Measurements from ENCODE around the gene RUFY1.

The RUFY1 gene

DNA sequence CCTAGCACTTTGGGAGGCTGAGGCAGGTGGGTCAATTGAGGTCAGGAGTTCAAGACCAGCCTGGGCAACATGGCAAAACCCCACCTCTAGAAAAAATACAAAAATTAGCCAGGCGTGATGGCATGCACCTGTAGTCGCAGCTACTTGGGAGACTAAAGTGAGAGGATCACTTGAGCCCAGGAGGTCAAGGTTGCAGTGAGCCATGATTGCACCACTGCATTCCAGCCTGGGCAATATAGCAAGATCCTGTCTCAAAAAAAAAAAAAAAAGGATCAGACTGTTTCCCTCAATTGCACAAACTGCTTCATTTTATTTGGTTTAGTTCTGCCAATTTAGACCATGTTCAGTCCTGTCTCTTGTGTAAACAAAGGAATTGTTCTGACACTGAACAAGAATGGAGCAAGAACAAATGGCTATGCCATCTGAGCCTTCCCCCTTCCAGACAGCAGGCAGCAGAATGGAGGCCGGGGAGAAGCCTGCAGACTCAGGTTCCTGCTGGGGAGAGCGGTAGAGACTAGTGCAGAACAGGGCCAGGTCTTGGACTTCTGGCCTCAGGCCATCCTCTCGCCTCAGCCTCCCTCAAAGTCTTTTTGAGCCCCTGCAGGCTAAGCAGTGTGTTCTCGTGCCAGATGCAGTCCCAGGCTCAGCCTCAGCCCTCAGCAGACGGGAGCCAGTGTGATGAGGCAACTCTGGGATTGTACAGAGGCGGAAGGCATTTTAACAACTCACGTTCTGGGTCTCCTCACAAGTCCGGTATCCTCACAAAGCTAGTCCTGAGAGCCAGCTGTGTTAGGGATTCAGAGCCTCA lies 54.9 kb downstream of the RUFY1 start:
- no peak for DNase-seq (ENCODE audit: low read depth)

DNA sequence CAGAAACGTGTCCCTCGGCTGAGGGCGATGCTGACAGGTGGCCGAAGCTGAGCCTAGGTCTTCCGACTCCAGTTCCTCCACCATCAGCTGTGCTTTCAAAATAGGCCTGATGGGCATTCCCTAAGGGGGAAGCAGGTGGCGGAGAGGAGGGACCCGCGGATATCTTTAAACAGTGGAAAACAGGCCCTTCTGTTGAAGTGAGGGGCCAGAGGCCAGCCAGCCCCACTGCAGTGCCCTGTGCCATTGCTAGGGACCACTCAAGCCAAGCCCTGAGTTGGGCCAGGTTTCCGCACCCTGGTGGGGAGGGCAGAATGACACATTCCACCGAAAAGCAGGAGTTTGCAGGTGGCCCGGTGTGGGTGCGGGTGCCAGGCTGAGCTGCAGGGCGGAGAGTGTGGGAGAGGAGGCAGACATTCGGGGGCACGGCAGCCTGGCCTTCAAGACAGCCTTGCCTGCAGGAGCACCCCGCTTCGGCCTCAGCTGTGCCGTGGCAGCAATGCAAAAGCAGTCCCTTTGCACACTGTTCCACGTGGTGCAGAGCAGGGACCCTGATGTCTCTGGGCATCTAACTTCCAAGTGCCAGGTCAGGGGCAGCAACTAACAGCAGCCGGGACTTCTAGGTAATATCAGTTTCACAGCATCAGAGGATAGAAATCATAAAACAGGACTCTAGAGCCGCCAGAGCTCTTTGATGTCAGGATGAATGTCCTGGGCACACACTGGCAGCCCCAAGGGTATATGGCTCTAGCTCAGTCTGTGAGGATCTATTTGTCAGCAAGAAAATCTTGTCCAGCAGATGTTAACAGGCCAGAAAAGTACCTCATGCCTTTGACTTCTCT lies 55.9 kb downstream of the RUFY1 start:
- no peak for DNase-seq (ENCODE audit: low read depth)

DNA sequence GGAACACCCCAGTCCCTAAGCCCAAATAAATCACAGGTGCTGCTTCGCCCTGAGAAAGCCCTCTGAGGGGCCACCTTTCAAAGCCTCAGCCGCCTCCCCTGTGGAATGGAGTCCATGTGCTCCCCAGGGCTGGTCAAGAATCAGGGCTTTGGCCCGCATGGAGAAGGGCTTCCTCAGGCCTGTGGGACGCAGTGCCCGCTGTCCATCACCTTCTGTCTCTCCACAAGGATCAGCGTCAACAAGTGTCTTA lies 56.5 kb downstream of the RUFY1 start:
- DNase-seq (ENCODE audit: low read depth) = no peak

DNA sequence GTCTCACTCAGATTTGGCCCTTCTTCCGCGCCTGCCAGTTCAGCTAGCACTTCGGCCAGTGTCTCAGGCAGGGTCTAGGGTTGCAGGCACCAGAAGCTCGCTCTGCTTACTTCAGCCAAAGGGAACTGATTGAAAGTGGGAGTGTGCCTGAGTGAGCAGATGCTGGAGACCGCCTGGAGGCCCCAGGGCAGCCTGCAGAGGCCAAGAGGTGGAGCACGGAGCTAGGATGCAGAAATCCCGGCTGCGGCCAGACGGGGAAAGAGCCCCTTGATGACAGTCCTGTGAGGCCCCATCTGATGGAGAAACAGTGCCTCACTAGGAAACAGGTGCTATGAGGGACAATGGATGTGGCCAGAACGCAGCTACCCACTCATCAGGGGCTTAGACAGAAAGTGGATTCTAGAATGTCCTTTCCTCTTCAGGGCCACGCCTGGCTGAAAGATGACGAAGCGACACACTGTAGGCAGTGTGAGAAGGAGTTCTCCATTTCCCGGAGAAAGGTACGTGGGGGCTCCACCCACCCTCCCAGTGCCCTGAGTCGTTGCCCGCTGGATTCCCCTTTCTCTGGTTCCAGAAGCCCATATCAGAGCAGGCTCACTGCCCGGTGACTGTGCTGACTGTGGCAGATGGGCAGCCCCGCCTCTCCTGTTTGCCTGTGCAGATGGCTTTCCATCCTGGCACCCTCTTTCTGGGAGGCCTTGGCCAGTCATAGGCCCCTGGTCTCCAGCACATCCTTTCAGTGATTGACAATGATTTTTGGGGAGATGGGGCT lies 57.0 kb downstream of the RUFY1 start:
- DNase-seq (ENCODE audit: low read depth) = no peak

DNA sequence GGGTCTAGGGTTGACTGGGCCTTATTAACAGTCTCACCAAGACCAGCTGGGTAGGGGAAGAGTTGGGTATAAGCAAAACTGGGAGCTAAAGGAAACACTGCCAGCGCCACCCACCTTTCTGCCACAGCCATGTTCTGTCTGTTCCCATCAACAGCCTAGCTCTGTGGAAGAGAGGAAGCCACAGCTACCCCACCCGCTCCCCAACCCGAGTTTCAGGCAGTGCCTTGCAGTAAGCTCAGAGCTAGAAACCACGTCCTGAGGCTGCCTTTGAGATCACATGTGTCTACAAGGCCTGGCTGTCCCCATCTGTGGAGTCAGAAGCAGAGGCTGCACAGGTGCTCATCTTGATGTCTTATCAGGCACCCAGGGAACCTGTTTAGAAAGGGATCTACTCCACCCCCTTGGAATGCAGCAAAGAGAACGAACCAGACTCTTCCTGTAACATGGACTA lies 57.8 kb downstream of the RUFY1 start:
- DNase-seq (ENCODE audit: low read depth) = no peak

DNA sequence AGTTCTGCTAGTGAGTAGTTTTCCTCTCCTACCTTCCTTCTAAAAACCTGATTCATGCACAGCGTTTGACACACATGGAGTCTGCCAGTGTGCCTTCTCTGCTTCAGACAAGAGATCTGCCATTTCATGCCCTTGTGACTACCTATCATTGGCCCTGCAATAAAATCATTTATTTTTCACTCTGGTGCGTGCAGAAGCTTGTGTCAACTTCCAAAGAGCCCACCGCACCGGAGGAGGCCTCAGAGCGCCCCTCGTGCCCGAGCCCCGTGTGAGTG lies 59.4 kb downstream of the RUFY1 start:
- no peak for DNase-seq (ENCODE audit: low read depth)

DNA sequence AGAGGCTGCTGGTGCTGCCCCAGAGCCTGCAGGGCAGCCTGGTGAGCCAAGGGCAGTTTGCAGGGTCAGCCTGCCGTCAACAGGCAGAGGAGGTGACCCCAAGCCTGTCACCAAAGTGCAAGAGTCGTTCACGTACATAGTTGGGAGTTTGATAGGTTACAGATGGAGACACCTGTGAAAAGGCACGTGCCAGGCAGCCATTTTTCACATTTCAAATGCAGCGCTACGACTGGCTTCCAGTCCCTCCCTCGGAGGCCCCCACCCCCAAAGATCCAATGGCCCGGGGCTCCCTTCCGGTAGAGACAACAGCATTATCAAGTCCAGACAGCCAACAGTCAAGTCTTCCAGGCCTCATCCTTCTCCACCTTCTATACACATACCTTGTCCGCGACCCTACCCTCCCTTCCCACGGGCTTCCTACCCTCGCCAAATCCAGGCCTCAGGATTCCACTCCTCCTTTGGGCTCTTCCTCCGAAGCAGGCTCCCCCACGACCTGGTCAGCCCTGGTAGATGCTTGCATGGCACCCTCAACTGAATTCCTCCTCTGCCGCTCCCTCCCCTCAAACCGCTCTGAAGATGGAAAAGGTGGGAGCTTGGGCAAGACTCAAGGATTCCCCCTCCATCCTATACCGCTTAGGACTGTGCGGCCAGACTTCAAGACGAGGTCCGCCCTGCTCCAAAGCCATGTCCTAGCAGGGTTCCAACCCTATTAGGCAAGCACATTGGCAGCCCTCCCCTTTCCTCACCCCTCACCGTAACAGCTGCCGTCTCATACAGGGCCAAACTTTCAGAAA lies 60.0 kb downstream of the RUFY1 start:
- DNase-seq (ENCODE audit: low read depth) = no peak

DNA sequence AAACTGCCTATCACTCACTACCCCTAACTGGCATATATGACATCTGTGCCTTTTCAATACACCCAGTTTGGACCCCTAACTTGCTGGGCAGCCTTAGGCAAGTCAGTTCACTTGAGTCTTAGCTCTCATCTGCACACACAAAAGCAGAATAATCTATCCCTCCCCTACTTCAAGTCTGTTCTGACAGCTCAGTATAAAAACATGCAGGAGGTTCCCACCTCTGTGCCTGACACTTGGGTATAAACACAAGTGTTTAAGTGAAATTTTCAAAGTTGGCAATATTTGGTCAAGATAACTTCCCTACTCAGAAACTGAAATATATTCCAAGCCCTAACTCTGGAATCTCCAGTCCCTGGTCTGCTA lies 60.5 kb downstream of the RUFY1 start:
- no peak for DNase-seq (ENCODE audit: low read depth)

DNA sequence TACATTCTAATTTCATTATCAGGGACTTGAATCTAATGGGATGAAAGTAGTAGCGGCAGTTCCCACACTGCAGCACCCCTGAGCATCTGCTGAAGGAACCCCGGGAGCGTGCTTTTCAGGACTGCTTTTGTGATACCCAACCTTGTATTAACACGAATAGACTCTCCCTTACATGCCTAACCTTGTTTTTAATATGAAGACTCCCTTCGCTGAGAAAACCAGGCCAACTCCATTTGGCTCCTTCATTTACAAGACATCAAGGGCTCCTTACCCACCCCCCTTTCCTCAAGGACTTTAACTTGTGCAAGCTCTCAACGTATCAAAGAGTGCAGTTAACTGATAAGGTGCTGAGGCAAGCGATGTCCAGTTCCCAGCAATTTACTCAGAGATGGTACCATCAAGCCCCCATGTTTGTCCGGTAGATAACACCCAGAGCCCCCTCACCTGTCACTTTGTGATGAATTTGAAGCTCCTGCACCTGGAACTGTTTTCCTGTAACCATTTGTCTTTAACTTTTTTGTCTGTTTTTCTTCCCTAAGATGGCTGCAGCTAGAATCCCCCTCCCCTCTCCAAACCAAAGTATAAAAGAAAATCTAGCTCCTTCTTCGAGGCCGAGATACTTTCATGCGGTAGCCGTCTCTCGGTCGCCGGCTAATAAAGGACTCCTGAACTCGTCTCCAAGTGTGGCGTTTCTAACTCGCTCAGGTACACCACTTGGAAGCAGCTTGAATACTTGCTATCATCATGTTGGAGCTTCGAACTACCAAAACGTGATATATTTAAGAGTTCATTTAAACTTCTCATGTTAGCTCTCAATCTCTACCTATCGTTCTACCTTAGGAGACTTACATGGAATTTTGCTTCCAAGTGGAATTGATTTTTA lies 62.5 kb downstream of the RUFY1 start:
- DNase-seq (ENCODE audit: low read depth) = no peak

DNA sequence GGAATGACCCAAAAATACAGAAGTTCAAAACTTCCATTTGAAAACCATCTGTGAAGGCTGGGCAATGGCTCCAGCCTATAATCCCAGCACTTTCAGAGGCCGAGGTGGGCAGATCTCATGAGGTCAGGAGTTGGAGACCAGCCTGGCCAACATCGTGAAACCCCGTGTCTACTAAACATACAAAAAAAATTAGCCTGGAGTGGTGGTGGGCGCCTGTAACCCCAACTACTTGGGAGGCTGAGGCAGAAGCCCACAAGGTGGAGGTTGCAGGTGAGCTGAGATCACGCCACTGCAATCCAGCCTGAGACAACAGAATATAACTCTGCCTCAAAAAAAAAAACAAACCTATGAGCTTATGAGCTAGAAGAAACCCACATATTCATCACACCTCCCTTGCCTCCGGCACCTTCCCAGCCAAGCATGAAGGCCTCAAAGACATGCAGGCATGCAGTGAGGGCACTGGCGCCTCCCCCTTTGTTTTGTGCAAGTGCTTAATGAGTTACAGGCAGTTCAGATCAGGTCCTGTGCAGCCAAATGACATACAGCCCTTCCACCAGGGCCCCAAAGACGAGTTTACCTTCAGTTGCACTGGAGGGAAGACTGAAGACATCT lies 63.2 kb downstream of the RUFY1 start:
- no peak for DNase-seq (ENCODE audit: low read depth)

DNA sequence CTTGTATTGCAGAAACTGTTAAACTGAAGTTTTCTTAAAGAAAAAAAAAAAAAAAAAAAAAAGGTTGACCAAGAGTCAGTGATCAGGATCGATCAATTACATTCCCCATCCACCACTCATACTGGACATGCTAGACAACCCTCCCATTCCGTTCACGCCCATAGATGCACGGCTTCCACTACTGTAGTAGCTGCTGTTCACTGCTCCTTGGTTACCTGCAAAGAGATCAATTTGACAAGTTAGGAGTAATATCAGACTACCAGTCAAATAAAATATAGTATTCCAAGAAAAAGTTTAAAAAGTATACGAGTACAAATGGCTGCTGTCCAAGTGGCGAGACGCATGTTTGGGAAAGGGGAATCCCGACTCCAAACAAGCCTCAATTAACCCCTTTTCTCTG lies 64.4 kb downstream of the RUFY1 start:
- DNase-seq (ENCODE audit: low read depth) = no peak

DNA sequence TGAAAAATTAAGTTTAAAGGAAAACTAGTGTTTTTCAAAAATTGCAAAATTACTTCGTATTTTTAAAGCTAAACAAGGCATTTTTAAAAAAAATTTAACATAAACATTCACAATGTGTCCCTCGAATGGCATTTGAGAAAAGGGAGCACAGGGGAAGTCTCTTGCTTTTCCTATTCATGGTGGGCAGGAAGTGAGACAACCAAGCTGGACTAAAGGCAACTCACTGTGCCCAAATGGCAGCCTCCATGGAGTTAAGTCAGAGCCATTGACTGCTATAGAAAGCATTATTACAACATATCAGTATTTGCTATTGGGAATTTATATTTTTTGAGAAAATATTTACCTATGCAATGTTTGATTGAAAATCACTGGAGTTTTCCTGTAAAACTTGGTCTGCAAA lies 64.8 kb downstream of the RUFY1 start:
- no peak for DNase-seq (ENCODE audit: low read depth)

DNA sequence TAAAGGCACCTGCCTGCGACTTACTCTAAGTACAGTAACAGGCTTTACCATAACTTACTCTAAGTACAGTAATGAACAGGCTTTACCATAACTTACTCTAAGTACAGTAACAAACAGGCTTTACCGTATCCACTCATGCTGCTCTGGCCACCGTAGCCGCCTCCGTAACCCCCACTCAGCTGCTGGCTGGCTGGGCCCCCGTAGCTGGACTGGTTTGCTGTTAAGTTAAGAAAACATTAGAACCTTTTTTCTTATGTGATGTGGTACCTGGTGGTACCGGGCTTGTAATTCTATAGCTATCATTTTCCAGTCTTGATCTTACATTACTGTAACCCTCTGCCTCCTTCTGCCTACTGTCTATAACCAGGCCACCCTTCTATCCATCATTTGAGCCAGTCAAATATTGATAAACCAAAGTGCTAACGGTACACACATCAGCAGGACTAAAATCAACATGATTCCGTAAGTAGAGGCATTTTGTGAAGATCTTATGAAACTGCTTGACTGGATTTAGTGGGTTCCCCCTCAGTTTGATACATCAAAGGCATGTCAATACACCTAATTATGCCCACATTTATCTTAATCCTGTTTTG lies 65.7 kb downstream of the RUFY1 start:
- DNase-seq (ENCODE audit: low read depth) = no peak

DNA sequence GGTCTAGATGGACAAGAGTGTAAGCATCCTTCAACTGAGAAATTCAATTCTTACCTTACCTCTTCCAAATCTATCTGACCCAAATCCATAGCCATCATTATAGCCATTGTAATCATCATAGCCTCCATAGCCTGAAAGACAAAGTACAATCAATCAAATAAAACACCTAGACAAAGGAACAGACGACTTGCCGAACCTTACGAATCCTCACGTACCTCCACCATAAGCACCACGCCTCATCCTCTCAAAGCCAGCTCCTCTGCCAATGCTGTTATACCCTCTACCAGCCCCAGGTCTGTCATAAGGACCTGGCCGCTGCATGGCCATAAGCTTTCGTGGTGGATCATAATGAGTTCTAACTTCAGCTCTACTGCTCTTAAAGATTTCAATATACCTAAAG lies 67.6 kb downstream of the RUFY1 start:
- no peak for DNase-seq (ENCODE audit: low read depth)

DNA sequence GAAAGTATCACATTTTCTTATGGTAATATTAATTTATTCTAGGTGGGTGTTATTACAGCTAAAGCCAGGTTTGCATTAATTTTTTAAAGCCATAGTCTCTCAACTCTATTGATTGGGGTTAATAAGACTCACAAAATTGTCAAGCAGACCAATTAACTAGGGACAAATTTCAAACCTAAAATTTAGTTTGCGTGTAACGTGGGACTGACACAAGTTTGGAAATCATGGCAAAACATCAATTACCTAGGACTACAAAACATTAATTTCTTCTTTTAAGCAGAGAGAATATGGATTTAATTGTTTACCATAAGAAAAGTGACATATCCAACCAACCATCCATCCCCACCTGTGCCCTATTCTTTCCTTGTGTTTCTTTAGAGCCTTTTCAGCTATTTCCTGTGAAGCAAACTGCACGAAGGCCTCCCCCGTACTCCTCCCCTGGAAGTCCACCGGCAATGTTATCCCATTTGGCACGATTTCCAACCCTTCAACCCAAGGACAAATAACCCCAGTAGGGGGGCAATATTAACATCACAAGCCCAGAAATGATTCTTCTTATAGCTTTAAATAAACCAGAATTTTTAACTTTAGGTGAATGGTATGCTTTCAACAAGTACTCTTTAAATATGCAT lies 68.7 kb downstream of the RUFY1 start:
- DNase-seq (ENCODE audit: low read depth) = no peak

DNA sequence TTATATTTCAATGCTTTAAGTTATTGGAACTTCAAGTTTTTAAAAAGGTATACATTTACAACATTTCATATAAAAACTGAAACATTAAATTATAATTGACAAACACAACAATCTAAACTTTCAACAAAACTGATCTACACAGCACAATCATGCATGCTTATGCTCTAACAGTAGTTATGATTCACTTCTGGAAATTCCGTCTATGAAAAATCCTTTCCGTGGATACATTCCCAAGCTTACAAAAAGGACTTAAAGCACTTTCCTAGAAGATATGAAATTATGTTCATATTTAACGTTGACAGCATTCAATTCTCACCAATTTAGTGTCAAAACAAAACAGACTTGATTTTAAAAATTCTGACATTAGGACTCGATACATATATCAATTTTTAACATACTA lies 69.4 kb downstream of the RUFY1 start:
- DNase-seq (ENCODE audit: low read depth) = no peak

DNA sequence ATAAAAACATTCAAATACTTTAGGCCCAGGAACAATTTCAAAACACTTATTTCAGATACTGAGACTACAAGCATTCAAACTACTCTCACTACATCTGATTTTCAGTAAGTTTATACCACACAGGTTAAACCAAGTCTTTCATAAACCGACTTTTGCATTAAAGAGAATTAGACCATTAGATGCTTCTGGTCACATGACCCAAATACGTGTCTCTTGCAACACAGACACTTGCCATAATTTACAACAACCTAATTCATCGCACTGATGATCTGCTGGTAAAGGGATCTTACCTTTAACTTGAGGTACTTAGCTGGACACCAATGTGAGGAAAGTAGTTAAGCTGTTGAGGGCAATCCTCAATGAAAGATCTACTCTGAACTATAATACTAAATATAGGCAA lies 69.9 kb downstream of the RUFY1 start:
- no peak for DNase-seq (ENCODE audit: low read depth)

DNA sequence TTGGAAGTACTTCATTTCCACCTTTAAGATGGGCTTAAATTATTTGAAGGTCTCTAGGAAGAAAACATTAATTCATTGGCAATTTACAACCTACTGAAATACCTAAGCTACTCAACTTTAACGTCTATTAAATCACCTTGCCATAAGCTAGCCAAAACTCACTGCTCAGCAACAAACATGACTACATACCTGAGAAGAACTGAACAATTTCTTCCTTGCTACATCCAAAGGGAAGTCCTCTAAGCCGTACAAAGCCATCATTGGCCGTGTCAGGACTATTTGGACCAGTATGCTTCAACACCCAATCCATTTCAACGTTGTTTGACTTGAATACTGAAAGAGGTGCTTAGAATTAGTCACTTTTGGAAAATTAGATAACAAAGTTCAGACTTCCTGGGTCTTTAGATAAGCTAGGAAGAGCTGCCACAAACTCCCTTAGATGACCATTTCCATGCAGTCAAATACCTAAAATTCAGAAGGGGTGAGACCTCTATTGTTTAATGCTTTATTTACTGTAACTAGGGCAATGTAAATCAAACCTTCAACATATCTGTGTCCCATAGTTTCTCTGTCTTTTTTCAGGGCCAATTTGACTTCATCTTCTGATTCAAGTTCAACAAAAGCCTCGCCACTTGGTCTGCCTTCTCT lies 70.5 kb downstream of the RUFY1 start:
- no peak for DNase-seq (ENCODE audit: low read depth)

DNA sequence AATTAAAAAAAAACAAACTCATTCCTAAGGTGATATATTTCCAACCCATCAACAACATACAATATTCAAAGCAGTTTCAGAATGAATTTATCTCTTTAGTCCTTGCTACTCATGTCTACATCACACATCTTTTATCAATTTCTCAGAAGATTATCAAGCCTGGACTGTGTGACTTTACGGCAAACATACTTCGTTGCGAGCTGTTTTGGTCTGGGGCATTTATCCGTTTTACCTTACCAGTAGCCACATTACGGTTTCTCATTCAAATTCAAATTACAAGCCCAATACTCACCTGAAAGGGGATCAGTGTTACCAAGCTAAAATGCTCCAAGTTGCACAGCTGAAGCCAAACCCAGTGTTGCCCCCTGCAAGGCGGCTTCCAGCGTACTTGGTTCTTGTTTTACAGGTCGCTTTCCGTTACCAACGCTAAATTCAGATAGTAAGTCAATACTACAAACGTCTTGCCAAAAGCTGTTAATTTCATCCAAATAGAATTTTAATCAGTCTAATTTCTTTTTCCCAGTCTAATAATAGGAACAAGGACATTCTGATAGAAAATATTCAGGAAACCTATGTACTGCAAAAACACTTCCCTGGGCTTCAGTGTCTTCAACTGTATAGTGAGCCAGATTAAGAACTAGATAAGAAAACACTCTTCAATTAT lies 71.3 kb downstream of the RUFY1 start:
- no peak for DNase-seq (ENCODE audit: low read depth)
